ENCODE measurements around the gene PTPRT. TPM values are rescaled to one million over a fixed set of nuclear protein-coding genes. Genes with fewer than 3 reads are reported as not detected.

The PTPRT gene
- total RNA-seq, 1 experiment from 2014 or later, result not detected

GRCh38 chr20:43151256-43151655 is 38.5 kb downstream of the PTPRT start:
- in situ Hi-C loops (cut with HindIII; ENCODE audit: low pct_unique_long_range_greater_than_20kb, low sequenced_read_pairs) (no loop called here), intact Hi-C loops (cut with micrococcal nuclease; ENCODE audit: unreplicated experiment) (no loop called here)
- Histone ChIP-seq H3K4me1 (ENCODE audit: control insufficient read depth, insufficient read depth, low read length) (no peaks in the 10 kb centered on the region), H3K36me3 (ENCODE audit: control insufficient read depth, insufficient read depth, low read length) (no peaks in the 10 kb centered on the region), H3K27me3 (ENCODE audit: control insufficient read depth, insufficient read depth, low read length) (no peaks in the 10 kb centered on the region; the same call in 1 of the 2 replicates), H3K9me3 (ENCODE audit: control insufficient read depth, insufficient read depth, low read depth, low read length) (no peaks in the 10 kb centered on the region), H3K4me3 (ENCODE audit: low read depth in 2 of 2, low read length in 2 of 2) (no peak overlapping the region), H3K27ac (ENCODE audit: low read length) (no peak overlapping the region)
- ATAC-seq (no peak), DNase-seq (ENCODE audit: low read depth, low spot score) (no peak)
- ChIA-PET POLR2A (no interaction called here), CTCF (no interaction called here)
- no TSS peak for BruUV-seq (replicated peaks)
- no peak for TF ChIP-seq CTCF (IDR thresholded peaks at IDR 0.05)
- TF ChIP-seq TCF7L2 (IDR thresholded peaks at IDR 0.05; ENCODE audit: low read depth, low read length), result no peak
- TF ChIP-seq, protein P1, sequence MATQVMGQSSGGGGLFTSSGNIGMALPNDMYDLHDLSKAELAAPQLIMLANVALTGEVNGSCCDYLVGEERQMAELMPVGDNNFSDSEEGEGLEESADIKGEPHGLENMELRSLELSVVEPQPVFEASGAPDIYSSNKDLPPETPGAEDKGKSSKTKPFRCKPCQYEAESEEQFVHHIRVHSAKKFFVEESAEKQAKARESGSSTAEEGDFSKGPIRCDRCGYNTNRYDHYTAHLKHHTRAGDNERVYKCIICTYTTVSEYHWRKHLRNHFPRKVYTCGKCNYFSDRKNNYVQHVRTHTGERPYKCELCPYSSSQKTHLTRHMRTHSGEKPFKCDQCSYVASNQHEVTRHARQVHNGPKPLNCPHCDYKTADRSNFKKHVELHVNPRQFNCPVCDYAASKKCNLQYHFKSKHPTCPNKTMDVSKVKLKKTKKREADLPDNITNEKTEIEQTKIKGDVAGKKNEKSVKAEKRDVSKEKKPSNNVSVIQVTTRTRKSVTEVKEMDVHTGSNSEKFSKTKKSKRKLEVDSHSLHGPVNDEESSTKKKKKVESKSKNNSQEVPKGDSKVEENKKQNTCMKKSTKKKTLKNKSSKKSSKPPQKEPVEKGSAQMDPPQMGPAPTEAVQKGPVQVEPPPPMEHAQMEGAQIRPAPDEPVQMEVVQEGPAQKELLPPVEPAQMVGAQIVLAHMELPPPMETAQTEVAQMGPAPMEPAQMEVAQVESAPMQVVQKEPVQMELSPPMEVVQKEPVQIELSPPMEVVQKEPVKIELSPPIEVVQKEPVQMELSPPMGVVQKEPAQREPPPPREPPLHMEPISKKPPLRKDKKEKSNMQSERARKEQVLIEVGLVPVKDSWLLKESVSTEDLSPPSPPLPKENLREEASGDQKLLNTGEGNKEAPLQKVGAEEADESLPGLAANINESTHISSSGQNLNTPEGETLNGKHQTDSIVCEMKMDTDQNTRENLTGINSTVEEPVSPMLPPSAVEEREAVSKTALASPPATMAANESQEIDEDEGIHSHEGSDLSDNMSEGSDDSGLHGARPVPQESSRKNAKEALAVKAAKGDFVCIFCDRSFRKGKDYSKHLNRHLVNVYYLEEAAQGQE (IDR thresholded peaks at IDR 0.05; ENCODE audit: insufficient read depth in 1 of 2, low read depth in 2 of 2, low read length in 1 of 2), result no peak
- TF ChIP-seq SIN3A (IDR thresholded peaks at IDR 0.05; ENCODE audit: borderline replicate concordance, insufficient read depth, low read depth, low read length), result no peak
- no peak for TF ChIP-seq POLR2AphosphoS5 (IDR thresholded peaks at IDR 0.05; ENCODE audit: low read depth, low read length)

GRCh38 chr20:43140726-43141125 is 49.0 kb downstream of the PTPRT start:
- ChIA-PET CTCF (no interaction called here), POLR2A (no interaction called here)
- Histone ChIP-seq H3K4me1 (ENCODE audit: control insufficient read depth, insufficient read depth, low read length) (no peaks in the 10 kb centered on the region), H3K27me3 (ENCODE audit: control insufficient read depth, insufficient read depth, low read length) (no peaks in the 10 kb centered on the region), H3K9me3 (ENCODE audit: control insufficient read depth, insufficient read depth, low read depth, low read length) (no peaks in the 10 kb centered on the region), H3K4me3 (ENCODE audit: low read depth in 2 of 2, low read length in 2 of 2) (no peak overlapping the region), H3K36me3 (ENCODE audit: control insufficient read depth, insufficient read depth, low read length) (no peaks in the 10 kb centered on the region), H3K27ac (ENCODE audit: low read length) (no peak overlapping the region)
- no TSS peak for BruUV-seq (replicated peaks)
- no peak for TF ChIP-seq POLR2AphosphoS5 (IDR thresholded peaks at IDR 0.05; ENCODE audit: low read depth, low read length)
- no peak for TF ChIP-seq TCF7L2 (IDR thresholded peaks at IDR 0.05; ENCODE audit: low read depth, low read length)
- no peak for TF ChIP-seq CTCF (IDR thresholded peaks at IDR 0.05)
- no peak for TF ChIP-seq SIN3A (IDR thresholded peaks at IDR 0.05; ENCODE audit: borderline replicate concordance, insufficient read depth, low read depth, low read length)
- TF ChIP-seq, protein P1 (IDR thresholded peaks at IDR 0.05; ENCODE audit: insufficient read depth in 1 of 2, low read depth in 2 of 2, low read length in 1 of 2), result no peak
- ATAC-seq, result no peak
- in situ Hi-C loops (cut with HindIII; ENCODE audit: low pct_unique_long_range_greater_than_20kb, low sequenced_read_pairs), result no loop called here
- DNase-seq (ENCODE audit: low read depth, low spot score), result no peak
- intact Hi-C loops (cut with micrococcal nuclease; ENCODE audit: unreplicated experiment), result no loop called here

All from Panc1 (cell line).